ENCODE measurements around the gene CDH6. TPM values are rescaled to one million over a fixed set of nuclear protein-coding genes. Genes with fewer than 3 reads are reported as not detected.

Gene CDH6
- total RNA-seq, 1 experiment from 2014 or later, result 0.12 TPM

DNA sequence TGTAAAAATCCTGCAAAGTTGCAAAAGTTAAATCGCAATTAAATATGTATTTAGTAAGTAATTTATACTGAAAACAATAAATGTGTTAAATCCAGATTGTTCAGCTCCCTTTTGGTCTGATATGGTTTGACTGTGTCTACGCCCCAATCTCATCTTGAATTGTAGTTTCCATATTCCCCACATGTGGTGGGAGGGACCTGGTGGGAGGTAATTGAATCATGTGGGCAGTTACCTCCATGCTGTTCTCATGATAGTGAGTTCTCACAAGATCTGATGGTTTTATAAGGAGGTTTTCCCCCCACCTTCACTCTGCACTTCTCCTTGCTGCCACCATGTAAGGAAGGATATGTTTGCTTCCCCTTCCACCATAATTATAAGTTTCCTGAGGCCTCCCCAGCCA, 140.0 kb downstream of the CDH6 start:
- intact Hi-C loops (cut with micrococcal nuclease), result no loop called here
- H3K9me2 ChIP-seq (ENCODE audit: insufficient read depth), result no peaks in the 10 kb centered on the region
- H3K9ac ChIP-seq (ENCODE audit: low read length), result no peak overlapping the region
- ChIA-PET RAD21 (ENCODE audit: low non-redundant PET in 1 of 2, low total read pairs in 2 of 2, uncharacterized antibody in 2 of 2, unreplicated experiment in 2 of 2) (no interaction called here), POLR2A (no interaction called here), CTCF (no interaction called here)
- peaks cover 20% of the 10 kb centered on the region for H3K27me3 ChIP-seq (ENCODE audit: insufficient read depth, low read length)
- no peaks in the 10 kb centered on the region for H3K79me2 ChIP-seq (ENCODE audit: insufficient read depth, low read length)
- H3K27ac ChIP-seq (ENCODE audit: low read depth, low read length), result no peak overlapping the region
- no peaks in the 10 kb centered on the region for H3K9me3 ChIP-seq (ENCODE audit: control insufficient read depth in 1 of 2, insufficient read depth in 1 of 2, low read depth in 1 of 2, low read length in 2 of 2)
- DNase-seq (ENCODE audit: low read depth, low spot score), result no peak
- no peaks in the 10 kb centered on the region for H3K36me3 ChIP-seq (ENCODE audit: control insufficient read depth in 1 of 2, insufficient read depth in 2 of 2, low read length in 2 of 2)
- no peak overlapping the region for H2AFZ ChIP-seq (ENCODE audit: low read depth, low read length, poor library complexity, severe bottlenecking)
- H3K4me1 ChIP-seq (ENCODE audit: control insufficient read depth in 1 of 2, insufficient read depth in 2 of 2, low read length in 2 of 2), result no peaks in the 10 kb centered on the region
- no peak overlapping the region for H3K4me3 ChIP-seq (replicated peaks in 1 of 2; ENCODE audit: low read depth in 1 of 2, low read length in 2 of 2)
- no peak for ATAC-seq
- no peak overlapping the region for H3K4me2 ChIP-seq (ENCODE audit: low read length)
- BruUV-seq (replicated peaks), result no TSS peak
- no peak for TF ChIP-seq POLR2AphosphoS5 (IDR thresholded peaks at IDR 0.05; ENCODE audit: low read depth, low read length)
- TF ChIP-seq EZH2 (IDR thresholded peaks at IDR 0.05), result no peak
- H4K20me1 ChIP-seq (ENCODE audit: insufficient read depth), result no peaks in the 10 kb centered on the region

DNA sequence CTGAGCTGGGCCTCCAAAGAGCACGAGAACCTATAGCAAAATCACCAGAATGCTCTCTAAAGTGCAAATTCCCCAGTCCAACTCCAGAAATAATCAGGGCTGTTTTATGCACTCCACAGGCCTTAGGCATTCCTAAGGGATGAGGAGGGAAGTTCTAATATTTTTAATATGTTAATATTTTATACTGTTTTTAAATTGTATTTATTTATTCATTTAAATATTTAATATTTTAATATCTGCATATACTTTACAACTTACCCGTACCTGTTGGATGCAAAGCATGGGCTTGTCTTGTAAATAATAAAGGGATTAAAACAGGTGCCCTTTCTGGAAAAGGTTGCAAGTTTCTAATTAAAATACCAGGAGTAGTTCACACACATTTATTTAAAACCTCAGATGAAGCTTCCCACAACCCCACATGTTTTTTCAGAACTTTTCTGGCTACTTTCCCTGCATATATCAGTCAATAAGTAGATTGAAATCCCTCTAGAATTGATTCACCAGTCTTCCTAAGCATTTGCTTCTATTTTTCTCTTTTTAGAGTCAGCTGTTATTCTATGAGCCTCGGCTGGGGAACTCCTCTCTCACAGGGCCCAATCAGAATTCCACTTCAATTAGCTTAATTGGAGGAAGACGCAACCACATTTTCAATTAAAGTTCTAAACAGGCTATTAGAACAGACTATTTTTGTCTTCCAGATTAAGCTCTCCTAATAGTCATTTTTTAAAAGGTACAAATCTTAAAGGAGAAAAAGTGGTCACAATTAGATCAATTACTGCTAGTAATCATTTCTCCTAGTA, 140.8 kb downstream of the CDH6 start:
- DNase-seq (ENCODE audit: low read depth, low spot score) (no peak), ATAC-seq (no peak)
- Histone ChIP-seq H3K4me1 (ENCODE audit: control insufficient read depth in 1 of 2, insufficient read depth in 2 of 2, low read length in 2 of 2) (no peaks in the 10 kb centered on the region), H2AFZ (ENCODE audit: low read depth, low read length, poor library complexity, severe bottlenecking) (no peak overlapping the region), H4K20me1 (ENCODE audit: insufficient read depth) (no peaks in the 10 kb centered on the region), H3K27ac (ENCODE audit: low read depth, low read length) (no peak overlapping the region), H3K27me3 (ENCODE audit: insufficient read depth, low read length) (peaks cover 20% of the 10 kb centered on the region), H3K4me3 (replicated peaks in 1 of 2; ENCODE audit: low read depth in 1 of 2, low read length in 2 of 2) (no peak overlapping the region), H3K9me3 (ENCODE audit: control insufficient read depth in 1 of 2, insufficient read depth in 1 of 2, low read depth in 1 of 2, low read length in 2 of 2) (no peaks in the 10 kb centered on the region), H3K9ac (ENCODE audit: low read length) (no peak overlapping the region), H3K9me2 (ENCODE audit: insufficient read depth) (no peaks in the 10 kb centered on the region), H3K4me2 (ENCODE audit: low read length) (no peak overlapping the region), H3K79me2 (ENCODE audit: insufficient read depth, low read length) (no peaks in the 10 kb centered on the region), H3K36me3 (ENCODE audit: control insufficient read depth in 1 of 2, insufficient read depth in 2 of 2, low read length in 2 of 2) (no peaks in the 10 kb centered on the region)
- ChIA-PET RAD21 (ENCODE audit: low non-redundant PET in 1 of 2, low total read pairs in 2 of 2, uncharacterized antibody in 2 of 2, unreplicated experiment in 2 of 2) (no interaction called here), POLR2A (no interaction called here), CTCF (no interaction called here)
- BruUV-seq (replicated peaks), result no TSS peak
- intact Hi-C loops (cut with micrococcal nuclease), result no loop called here
- TF ChIP-seq, protein P1, sequence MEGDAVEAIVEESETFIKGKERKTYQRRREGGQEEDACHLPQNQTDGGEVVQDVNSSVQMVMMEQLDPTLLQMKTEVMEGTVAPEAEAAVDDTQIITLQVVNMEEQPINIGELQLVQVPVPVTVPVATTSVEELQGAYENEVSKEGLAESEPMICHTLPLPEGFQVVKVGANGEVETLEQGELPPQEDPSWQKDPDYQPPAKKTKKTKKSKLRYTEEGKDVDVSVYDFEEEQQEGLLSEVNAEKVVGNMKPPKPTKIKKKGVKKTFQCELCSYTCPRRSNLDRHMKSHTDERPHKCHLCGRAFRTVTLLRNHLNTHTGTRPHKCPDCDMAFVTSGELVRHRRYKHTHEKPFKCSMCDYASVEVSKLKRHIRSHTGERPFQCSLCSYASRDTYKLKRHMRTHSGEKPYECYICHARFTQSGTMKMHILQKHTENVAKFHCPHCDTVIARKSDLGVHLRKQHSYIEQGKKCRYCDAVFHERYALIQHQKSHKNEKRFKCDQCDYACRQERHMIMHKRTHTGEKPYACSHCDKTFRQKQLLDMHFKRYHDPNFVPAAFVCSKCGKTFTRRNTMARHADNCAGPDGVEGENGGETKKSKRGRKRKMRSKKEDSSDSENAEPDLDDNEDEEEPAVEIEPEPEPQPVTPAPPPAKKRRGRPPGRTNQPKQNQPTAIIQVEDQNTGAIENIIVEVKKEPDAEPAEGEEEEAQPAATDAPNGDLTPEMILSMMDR (IDR thresholded peaks at IDR 0.05 in 2 of 3, conservative IDR thresholded peaks at IDR 0.05 in 1 of 3; ENCODE audit: borderline replicate concordance in 1 of 3, insufficient read depth in 1 of 3, low read depth in 2 of 3, low read length in 2 of 3), result no peak
- TF ChIP-seq, protein P2, sequence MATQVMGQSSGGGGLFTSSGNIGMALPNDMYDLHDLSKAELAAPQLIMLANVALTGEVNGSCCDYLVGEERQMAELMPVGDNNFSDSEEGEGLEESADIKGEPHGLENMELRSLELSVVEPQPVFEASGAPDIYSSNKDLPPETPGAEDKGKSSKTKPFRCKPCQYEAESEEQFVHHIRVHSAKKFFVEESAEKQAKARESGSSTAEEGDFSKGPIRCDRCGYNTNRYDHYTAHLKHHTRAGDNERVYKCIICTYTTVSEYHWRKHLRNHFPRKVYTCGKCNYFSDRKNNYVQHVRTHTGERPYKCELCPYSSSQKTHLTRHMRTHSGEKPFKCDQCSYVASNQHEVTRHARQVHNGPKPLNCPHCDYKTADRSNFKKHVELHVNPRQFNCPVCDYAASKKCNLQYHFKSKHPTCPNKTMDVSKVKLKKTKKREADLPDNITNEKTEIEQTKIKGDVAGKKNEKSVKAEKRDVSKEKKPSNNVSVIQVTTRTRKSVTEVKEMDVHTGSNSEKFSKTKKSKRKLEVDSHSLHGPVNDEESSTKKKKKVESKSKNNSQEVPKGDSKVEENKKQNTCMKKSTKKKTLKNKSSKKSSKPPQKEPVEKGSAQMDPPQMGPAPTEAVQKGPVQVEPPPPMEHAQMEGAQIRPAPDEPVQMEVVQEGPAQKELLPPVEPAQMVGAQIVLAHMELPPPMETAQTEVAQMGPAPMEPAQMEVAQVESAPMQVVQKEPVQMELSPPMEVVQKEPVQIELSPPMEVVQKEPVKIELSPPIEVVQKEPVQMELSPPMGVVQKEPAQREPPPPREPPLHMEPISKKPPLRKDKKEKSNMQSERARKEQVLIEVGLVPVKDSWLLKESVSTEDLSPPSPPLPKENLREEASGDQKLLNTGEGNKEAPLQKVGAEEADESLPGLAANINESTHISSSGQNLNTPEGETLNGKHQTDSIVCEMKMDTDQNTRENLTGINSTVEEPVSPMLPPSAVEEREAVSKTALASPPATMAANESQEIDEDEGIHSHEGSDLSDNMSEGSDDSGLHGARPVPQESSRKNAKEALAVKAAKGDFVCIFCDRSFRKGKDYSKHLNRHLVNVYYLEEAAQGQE (IDR thresholded peaks at IDR 0.05; ENCODE audit: low read depth), result no peak
- TF ChIP-seq EZH2 (IDR thresholded peaks at IDR 0.05), result no peak
- no peak for TF ChIP-seq CEBPB (IDR thresholded peaks at IDR 0.05; ENCODE audit: low read depth)
- TF ChIP-seq SIN3A (IDR thresholded peaks at IDR 0.05; ENCODE audit: low read depth), result no peak
- TF ChIP-seq, protein P3, sequence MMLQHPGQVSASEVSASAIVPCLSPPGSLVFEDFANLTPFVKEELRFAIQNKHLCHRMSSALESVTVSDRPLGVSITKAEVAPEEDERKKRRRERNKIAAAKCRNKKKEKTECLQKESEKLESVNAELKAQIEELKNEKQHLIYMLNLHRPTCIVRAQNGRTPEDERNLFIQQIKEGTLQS (IDR thresholded peaks at IDR 0.05), result no peak
- no peak for TF ChIP-seq POLR2A (IDR thresholded peaks at IDR 0.05; ENCODE audit: borderline replicate concordance, extremely low read depth, insufficient read depth, insufficient read length)
- no peak for TF ChIP-seq EZH2phosphoT487 (IDR thresholded peaks at IDR 0.05; ENCODE audit: borderline replicate concordance)
- TF ChIP-seq ZFX (IDR thresholded peaks at IDR 0.05), result no peak
- no peak for TF ChIP-seq SRF (IDR thresholded peaks at IDR 0.05; ENCODE audit: low read depth)
- TF ChIP-seq RAD21 (IDR thresholded peaks at IDR 0.05; ENCODE audit: low read depth), result no peak
- no peak for TF ChIP-seq TCF7L2 (IDR thresholded peaks at IDR 0.05; ENCODE audit: borderline replicate concordance, extremely low read depth, insufficient read depth, insufficient read length)
- no peak for TF ChIP-seq SP1 (IDR thresholded peaks at IDR 0.05; ENCODE audit: low read depth)
